Pulmonary artery endothelial cell (primary cell): ENCODE measurements around the gene COX6A1. TPM values are rescaled to one million over a fixed set of nuclear protein-coding genes. Genes with fewer than 3 reads are reported as not detected.
"Not testable (repeated sequence)": the region's sequence is repeated elsewhere in the genome, so short reads cannot be mapped to it uniquely, and the experiment has no call there.

Experiments
- DNase-seq: peaks from one replicate; pipeline ENCODE4 v3.0.0-alpha.2; 2011; ENCODE audit warnings: low read depth, low spot score
- total RNA-seq: library from RNA; depleted of rRNA; stranded (reverse); fragments of >200 nt; gene quantifications from 2 replicates; pipeline ENCODE4 v1.2.3, GENCODE V29; 2014

Gene COX6A1
- total RNA-seq, 1 donor from 2014 or later, result 438 TPM

GRCh38 chr12:120425797-120426196 is 12.1 kb upstream of the COX6A1 start:
- no peak for DNase-seq

DNA sequence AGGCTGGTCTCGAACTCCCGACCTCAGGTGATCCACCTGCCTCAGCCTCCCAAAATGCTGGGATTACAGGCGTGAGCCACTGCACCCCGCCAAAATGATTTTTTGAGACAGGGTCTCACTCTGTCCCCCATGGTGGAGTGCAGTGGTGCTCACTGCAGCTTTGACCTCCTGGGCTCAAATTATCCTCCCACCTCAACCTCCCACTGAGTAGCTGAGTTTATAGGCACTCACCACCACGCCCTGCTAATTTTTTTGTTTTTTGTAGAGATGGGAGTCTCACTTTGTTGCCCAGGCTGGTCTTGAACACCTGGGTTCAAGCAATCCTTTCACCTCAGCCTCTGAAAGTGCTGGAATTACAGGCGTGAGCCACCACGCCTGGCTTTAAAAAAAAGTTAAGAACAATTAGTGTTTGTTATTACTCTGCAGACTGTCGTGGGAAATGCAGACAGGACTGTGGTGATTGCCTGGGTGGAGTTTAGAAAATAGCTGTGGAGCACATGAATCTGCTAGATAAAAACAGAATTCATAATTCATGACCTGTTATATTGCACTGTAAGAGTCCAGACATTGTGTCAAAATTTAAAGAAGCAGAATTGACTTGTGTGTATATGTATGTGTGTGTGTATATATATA is 9.2 kb upstream of the COX6A1 start:
- no peak for DNase-seq

DNA sequence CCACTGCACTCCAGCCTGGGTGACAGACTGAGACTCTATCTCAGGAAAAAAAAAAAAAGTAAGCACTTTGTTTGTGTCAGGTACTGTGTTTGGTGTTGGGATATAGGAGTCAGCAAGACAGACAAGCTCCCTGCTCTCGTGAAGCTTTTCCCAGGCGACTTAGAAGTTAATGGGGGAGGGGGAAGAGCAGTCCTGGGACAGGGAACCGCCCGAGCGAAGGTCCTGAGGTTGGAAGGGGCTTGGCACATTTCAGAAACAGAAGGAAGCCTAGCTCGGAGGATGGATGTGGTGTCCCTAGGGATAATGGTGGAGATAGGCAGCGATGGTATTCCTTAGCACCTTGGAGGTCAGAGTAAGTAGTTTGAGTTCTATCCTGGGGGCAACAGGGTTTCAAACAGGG is 8.5 kb upstream of the COX6A1 start:
- no peak for DNase-seq

DNA sequence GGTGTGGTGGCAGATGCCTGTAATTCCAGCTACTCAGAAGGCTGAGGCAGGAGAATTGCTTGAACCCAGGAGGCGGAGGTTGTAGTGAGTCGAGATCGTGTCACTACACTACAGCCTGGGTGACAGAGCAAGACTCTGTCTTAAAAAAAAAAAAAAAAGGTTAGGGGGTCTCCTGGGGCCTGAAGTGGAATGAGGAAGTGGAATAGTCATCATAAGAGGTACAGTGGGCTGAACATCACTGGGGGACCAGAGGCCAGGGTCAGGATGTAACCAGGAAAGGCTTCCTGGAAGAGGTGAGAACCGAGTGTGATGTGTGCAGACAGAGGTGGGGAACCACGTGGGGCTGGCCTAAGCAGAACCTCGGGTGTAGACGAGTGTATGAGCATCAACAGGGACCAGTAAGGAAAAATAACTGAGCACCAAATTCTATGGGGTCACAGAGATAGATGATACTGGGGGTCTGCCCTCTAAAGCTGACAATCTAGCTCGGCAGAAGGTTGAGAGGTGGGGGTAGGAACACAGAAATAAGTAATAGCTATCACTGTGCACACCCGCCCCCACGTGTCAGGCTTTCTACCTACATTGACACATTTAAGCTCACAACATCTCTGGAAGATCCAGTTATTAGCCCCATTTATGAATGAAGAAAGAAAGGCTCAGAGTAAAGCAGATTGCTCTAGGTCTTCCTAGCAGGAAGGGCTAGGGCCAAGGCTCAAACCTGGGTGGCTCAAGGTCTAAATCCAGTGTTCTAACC is 5.0 kb upstream of the COX6A1 start:
- DNase-seq, result no peak

DNA sequence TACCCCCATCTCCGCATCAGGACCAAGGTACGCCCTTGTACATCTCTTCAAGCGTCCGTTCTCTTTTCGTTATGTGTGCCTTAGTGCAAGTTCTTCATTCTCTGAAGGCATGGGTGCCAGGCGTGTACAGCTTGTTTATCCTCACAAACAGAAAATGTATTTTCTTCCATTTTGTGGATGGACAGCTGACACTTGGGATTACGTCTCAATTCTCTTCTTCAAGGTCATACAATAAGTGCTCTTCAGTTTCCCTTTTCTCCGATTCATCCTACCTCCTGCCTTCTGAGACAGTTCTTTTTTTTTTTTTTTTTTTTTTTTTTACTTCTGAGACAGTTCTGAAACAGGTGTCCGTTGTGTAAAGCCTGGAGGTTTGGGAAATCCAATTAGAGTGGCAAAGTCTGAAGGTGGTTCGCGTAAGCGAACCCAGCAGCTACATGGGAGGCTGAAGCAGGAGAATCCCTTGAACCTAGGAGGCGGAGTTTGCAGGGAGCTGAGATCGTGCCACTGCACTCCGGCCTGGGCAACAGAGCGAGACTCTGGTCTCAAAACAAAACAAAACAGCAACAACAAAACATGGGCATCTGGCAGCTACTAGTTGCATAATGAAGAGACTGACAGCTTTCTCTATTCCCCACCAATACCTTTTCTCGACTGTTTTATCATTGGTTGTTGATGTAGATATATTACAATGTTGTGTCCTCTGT is 734 bp downstream of the COX6A1 start:
- DNase-seq, result no peak

DNA sequence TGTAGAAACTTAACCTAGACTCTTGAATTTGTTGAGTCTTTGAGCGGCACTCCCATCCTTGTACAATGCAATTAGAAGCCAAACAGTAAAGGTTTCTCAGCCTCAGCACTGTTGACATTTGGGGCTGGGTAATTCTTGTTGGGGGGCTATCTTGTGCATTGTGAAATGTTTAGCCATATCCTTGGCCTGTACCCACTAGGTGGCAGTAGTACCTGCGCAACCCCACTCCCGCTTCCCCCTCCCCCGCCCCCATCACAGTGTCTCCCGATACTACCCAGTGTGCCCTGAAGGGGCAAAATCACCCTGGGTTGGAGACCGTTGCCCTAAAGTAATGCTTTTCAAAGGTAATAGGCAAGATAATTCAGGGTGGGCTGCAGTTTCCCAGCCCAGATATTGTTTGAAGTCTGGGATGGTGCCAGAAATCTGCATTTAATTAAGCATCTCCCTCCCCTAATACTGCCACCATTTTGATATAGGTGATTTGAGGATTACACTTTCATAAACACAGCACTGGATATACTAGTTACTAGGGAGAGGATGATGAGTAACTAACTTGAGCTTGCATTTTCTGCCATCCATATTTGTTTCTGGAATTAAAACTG is 1.8 kb downstream of the COX6A1 start:
- peak; percentile 27 for DNase-seq

- DNase-seq, result no peak
Measured at GRCh38 chr12:120444676-120445075, 6.8 kb downstream of the COX6A1 start.

DNA sequence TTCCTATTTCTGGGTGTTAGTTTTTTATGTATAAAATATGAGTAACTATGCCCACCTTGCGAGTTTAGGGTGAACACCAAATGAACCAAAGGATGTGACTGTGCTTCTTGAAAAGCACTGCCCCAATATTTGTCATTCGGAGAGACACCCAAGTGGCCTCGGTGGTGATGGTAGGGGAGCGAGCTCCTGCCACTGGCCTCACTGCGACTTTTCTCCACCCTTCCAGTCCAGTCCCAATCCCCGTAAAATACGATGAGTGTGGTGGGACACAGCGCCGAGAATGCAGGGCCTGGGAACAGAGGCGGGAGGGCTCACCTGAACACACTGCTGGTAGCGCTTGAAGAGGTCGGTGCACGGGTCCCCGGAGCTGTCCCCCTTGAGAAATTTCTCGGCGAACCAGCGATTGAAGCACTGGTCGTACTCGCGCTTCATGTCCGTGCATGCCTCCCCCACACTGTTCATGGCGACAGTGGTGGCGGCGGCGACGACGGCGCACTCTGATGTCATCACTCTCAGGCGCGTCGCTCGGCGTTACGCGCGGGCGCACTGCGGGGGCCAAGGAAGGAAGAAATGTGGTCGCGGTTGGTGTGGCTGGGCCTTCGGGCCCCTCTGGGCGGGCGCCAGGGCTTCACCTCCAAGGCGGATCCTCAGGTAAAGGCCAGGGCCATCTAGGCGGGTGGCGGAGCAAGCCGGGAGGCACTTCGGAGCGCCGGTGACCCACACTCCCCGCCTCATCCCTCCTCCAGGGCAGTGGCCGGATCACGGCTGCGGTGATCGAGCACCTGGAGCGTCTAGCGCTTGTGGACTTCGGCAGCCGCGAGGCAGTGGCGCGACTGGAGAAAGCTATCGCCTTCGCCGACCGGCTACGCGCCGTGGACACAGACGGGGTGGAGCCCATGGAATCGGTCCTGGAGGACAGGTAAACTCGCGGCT is 8.3 kb downstream of the COX6A1 start, which contains the start of the genes GATC and TRIAP1:
TSS of gene GATC (plus strand) at position 534 of the 933 bp plus-strand sequence. CDS start at position 571, 37 bp downstream.
TSS of gene TRIAP1 (minus strand) at position 474 of the 933 bp plus-strand sequence. CDS start at position 462, 12 bp downstream.
- DNase-seq, result peak; percentile 36

GRCh38 chr12:120446844-120447178 is 8.9 kb downstream of the COX6A1 start:
- not testable (repeated sequence) for DNase-seq

- DNase-seq, result no peak
Measured at GRCh38 chr12:120447992-120448391, 10.1 kb downstream of the COX6A1 start.

DNA sequence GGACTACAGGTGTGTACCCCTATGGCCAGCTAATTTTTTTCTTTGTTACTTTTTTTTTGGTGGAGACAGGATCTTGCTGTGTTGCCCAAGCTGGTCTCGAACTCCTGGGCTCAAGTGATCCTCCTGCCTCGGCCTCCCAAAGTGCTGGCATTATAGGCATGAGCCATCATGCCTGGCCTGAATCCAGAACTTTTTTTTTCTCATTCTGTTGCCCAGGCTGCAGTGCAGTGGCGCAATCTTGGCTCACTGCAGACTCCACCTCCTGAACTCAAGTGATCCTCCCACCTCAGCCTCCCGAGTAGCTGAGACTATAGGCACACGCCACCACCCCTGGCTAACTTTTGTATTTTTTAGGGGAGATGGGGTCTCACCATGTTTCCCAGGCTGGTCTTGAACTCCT is 14.6 kb downstream of the COX6A1 start:
- not testable (repeated sequence) for DNase-seq

DNA sequence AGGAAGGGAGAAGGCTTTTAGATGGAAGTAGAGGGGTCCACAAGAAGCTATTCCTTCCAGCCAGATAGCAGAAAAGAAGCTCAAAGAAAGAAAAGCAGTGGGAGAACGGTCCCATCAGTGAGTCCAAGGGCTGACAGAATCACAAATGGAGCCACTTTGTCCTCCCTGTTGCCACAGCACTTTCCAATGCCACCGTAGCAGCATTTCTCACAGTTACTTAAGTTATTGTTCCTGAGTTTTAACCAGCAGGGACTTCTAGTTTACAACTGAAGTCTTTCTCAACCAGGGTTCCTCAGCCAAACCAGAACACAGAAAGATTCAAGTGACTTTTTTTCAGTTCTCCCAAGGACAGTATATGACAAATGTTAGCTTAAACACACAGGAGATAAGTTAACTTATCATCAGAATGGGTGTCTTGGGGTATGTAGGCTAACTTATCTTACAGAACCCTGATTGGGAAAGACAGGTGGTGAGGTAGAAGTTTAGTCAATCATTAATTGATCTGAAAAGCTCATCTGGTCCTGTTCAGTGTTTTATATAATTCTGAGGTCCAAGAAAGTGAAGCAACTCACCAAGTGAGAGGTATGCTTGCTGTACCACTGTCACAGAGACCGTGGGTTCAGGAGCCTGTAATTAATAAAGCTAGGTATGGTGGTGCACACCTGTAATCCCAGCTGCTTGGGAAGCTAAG is 15.3 kb downstream of the COX6A1 start:
- no peak for DNase-seq

DNA sequence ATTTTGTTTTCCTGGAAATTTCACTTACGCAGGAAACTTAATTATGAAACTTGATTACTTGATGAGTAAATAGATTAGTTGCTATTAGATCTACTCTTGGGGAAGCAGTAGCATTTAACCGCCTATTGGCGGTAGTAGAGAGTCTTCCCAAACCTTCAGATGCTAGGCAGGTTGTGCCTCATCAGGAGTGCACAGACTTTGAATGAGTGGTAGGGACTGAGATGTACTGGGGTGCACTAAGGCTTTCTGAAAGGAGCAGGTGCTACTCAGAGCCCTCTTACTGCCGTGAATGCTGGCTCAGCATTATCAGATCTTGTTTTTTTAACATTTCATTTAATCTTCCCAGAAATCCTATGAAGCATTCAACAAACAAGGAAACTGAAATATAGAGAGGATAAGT is 16.1 kb downstream of the COX6A1 start:
- DNase-seq, result no peak

- no peak for DNase-seq
Measured at GRCh38 chr12:120455302-120455701, 17.4 kb downstream of the COX6A1 start.

DNA sequence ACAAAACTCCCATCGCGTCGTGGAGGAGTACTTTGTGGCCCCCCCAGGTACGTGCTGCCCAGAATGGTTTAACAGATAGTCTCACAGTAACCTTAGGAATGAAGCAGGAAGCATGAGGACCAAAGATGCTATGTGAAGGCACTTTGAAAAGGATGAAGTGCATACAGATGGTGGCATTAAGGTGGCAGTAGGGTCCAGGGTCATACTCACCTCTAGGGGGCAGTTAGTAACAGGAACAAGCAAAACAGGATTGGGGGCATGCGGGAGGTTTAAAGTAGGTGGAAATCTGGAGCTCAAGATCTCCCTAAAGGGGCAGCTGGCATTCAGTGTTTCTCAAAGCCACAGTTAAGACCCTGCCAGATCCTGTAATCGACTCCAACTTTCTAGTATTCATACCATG is 19.2 kb downstream of the COX6A1 start:
- no peak for DNase-seq

DNA sequence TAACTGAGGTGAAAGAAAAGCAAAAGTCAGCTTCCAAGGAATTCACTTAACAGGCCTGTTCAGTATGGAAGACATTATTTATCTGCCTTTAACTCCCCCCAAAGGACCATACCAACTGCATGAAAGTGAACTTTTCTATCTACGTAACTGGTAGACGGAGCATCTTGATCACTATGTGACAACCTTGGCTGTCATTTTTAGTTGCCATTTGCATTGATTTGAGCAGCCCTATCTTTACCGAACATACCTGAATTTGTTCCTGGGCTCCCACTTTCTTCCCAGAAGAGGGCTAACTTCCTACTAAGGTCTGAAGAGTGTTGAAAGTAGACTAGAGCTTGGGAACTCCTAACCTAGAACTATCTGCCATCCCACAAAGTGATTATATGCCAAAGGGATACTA is 22.2 kb downstream of the COX6A1 start:
- no peak for DNase-seq

GRCh38 chr12:120462099-120462640 is 24.3 kb downstream of the COX6A1 start:
- no peak for DNase-seq

DNA sequence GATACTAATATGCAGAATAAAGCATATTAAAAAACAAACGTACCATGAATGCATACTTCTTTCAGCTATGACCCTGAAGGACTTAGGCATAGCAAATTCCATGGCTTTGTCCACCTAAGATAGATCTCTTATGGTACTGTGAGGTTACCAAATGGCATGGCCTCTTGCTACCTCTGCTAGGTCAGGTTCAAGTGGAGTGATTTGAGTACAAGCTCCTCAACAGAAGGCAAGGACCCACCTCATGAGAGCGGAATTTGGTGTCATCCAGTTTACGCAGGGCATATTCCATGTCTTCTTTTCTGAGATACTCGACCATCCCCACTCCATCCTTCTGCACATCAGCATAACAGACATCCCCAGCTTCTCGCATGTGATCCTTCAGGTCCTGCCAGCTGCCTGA is 25.8 kb downstream of the COX6A1 start:
- DNase-seq, result no peak

DNA sequence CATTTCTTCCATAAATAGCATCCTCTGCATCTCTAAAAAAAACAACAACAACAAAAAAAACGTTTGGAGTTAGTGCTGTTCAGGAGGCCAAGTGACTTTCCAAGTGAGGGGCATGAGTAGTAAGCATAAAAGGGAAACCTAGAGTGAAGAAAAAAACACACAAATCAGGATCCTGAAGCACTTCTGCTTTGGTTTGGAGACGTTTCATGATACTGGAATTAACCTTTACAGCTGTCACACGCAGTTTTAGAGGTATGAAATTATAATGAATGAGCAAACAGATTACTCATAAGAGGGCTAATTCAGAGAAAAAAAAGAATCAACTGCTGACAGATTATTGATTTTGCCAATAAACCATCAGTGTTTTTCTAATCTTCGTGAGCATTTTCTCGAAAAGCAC is 27.8 kb downstream of the COX6A1 start:
- DNase-seq, result no peak
